Chondrocyte (in vitro differentiated cells): ENCODE data around the gene PPP1R1A. TPM values are rescaled to one million over a fixed set of nuclear protein-coding genes. Genes with fewer than 3 reads are reported as not detected.

Source experiments
- DNase-seq: peaks from one replicate; pipeline ENCODE4 v3.0.0; 2021; ENCODE audit warnings: mixed read lengths, low spot score
- H3K27ac Mint-ChIP-seq: one replicate; pipeline ENCODE4 v1.8.0; 2021; ENCODE audit warnings: mild to moderate bottlenecking, moderate library complexity, mixed read lengths; ENCODE audit not compliant: unreplicated experiment
- H3K27me3 Mint-ChIP-seq: 2 replicates; pipeline ENCODE4 v1.8.0; 2021; ENCODE audit warnings: low read depth, mixed read lengths
- H3K36me3 Mint-ChIP-seq: 2 replicates; pipeline ENCODE4 v1.8.0; 2021; ENCODE audit warnings: low read depth, mixed read lengths
- H3K4me1 Mint-ChIP-seq: 2 replicates; pipeline ENCODE4 v1.8.0; 2021; ENCODE audit warnings: low read depth, mild to moderate bottlenecking, mixed read lengths
- H3K4me3 Mint-ChIP-seq: one replicate; pipeline ENCODE4 v1.8.0; 2021; ENCODE audit warnings: mild to moderate bottlenecking, moderate library complexity, mixed read lengths; ENCODE audit not compliant: unreplicated experiment
- H3K9me3 Mint-ChIP-seq: 2 replicates; pipeline ENCODE4 v1.8.0; 2021; ENCODE audit warnings: low read depth, mixed read lengths
- total RNA-seq: library from RNA; stranded (reverse); gene quantifications from 3 replicates; pipeline ENCODE4 v1.2.1, GENCODE V29; 2021
- TF ChIP-seq, protein P1 (sequence below): fragments of 200-600 bp; sonication (generic); IDR thresholded peaks from 2 replicates; pipeline ENCODE4 v1.5.0; 2021; ENCODE audit warnings: antibody characterized with exemption, mild to moderate bottlenecking, moderate library complexity

Gene PPP1R1A
- total RNA-seq, 1 donor from 2014 or later: not detected

DNA sequence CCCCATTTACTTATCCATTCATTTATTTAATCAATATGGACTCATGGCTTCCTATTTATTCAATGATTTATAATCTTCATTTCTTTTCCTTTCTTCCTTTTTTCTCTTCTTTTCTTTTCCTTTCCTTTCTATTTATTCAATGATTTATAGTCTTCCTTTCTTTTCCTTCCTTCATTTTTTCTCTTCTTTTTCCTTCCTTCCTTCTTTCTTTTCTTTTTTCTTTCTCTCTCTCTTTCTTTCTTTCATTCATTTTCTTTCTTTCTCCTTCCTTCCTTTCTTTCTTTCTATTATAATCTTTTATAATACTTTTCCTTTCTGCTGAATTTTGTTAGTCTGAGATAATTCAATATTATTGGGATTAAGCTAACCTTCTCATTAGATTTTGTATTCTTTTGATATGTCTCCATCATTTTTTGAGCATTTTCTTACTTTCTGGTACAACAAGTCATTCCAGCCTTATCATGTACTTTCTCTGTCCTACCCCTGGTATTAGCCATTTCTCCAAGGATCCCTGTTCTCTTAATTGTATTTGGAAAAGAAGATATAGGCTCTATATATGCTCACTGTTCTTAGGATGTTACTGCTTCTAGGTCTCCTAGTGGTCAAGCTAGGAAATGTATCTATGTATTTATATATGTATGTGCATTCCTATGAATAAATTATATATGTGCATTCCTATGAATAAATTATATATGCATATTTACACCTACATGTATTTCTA lies 34.2 kb upstream of the PPP1R1A start:
- no peak for DNase-seq
- Mint-ChIP-seq H3K36me3 (no peaks in the 10 kb centered on the region), H3K4me3 (no peak overlapping the region), H3K27ac (no peak overlapping the region), H3K9me3 (peaks cover 7% of the 10 kb centered on the region), H3K27me3 (peaks cover 59% of the 10 kb centered on the region), H3K4me1 (no peaks in the 10 kb centered on the region)
- TF ChIP-seq, protein P1, sequence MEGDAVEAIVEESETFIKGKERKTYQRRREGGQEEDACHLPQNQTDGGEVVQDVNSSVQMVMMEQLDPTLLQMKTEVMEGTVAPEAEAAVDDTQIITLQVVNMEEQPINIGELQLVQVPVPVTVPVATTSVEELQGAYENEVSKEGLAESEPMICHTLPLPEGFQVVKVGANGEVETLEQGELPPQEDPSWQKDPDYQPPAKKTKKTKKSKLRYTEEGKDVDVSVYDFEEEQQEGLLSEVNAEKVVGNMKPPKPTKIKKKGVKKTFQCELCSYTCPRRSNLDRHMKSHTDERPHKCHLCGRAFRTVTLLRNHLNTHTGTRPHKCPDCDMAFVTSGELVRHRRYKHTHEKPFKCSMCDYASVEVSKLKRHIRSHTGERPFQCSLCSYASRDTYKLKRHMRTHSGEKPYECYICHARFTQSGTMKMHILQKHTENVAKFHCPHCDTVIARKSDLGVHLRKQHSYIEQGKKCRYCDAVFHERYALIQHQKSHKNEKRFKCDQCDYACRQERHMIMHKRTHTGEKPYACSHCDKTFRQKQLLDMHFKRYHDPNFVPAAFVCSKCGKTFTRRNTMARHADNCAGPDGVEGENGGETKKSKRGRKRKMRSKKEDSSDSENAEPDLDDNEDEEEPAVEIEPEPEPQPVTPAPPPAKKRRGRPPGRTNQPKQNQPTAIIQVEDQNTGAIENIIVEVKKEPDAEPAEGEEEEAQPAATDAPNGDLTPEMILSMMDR: peak; percentile 63

DNA sequence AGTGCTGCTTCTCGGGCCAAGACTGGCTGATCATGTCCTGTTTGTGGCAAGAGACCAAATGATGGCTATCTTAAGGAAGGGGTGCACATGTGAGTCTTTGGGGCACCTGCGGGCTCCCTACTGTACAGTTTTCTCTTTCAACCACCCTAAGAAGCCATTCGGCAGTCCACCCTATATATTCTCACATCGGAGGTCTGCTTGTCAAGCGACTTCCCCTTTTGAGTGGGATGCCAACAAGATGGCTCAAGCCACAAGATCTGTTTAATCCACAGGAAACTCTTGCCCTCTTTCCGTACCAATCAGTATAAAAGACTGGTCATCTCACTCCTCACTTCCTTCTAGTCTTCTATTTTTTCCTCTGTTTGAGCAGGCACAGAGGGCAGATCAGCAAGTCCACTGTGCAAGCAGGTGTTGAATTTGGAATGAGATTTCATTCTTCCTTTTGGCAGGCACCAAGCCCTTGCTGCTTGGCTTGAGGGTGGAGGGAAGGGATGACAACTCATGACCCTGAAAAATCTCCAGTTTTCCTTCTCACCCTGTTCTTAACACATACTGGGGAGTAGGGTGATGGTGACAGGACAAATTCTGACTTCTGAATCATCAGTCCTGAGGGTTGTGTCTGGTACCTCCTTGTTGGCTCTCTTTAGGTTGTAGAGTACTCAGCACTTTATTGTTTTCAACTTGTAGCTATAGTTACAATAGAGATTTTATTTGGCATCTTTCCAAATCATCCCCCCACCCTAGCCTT lies 28.6 kb upstream of the PPP1R1A start:
- Mint-ChIP-seq H3K36me3 (no peaks in the 10 kb centered on the region), H3K27me3 (peaks cover 42% of the 10 kb centered on the region), H3K4me3 (no peak overlapping the region), H3K27ac (no peak overlapping the region), H3K9me3 (no peaks in the 10 kb centered on the region), H3K4me1 (no peaks in the 10 kb centered on the region)
- no peak for DNase-seq
- TF ChIP-seq, protein P1: no peak

DNA sequence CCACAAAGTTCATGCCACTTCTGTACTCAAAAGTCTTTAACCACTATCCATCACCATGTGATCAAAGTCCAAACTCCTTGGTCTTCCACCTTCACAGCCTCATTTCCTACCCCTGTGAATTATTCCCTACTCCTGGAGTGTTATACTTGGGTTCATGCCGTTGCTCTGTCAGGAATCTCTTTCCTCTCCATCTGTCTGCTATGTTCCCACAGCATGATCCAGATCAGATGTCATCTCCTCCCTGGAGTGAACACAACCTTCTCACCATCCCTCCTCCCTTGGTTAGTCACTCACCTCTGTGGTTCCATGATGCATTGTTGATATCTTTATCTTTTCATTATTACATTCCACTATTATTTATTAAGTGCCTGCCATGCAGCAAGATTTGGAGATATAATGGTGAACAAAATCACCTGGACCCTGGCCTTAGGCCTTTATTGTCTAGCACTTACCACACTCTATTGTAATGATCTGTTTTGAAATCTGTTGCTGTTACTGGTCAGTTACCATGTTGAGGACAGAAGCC lies 23.8 kb upstream of the PPP1R1A start:
- Mint-ChIP-seq H3K27ac (no peak overlapping the region), H3K27me3 (peaks cover 44% of the 10 kb centered on the region), H3K4me1 (no peaks in the 10 kb centered on the region), H3K9me3 (no peaks in the 10 kb centered on the region), H3K36me3 (no peaks in the 10 kb centered on the region), H3K4me3 (no peak overlapping the region)
- TF ChIP-seq, protein P1: no peak
- no peak for DNase-seq

DNA sequence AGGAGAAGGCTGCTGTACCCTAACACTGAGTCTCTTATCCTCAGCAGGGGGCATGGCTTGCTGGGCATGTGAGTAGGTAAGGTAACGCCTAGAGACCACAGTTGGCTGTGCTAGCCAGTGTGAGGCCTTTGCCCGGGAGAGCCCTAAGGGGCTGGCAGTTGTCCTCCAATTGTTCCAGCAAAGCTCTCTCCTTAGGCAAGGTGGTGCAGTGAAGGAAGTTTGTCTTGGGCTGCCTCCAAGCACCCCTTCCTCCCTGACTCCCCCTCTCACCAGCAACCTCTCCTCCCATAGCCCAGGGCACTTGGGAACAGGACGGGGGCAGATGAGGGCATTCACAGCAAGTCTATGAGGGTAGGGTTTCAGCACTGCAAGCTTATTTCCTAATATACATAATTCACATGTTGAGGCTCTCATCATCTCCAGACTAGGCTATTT lies 23.3 kb upstream of the PPP1R1A start:
- TF ChIP-seq, protein P1: no peak
- Mint-ChIP-seq H3K4me3 (no peak overlapping the region), H3K27ac (no peak overlapping the region), H3K27me3 (peaks cover 49% of the 10 kb centered on the region), H3K4me1 (no peaks in the 10 kb centered on the region), H3K36me3 (no peaks in the 10 kb centered on the region), H3K9me3 (no peaks in the 10 kb centered on the region)
- no peak for DNase-seq

DNA sequence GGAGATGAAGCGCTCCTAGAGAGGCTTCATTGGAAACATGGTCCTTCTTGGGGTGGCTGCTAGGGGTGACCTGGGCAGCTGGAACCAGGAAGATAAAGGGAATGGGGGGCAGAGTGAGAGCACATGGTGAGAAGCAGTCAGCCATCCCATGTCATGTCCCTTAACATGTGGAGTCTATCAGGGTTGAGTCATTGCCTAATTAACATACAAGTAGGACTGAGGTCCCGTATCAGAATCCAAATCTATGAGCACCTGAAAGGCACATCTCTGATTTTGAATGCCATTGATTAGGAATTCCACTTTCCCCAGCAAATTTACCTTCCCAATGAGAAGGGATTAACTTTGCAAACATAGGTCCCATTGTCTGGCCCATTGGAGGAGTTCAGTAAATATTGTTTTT lies 20.3 kb upstream of the PPP1R1A start:
- TF ChIP-seq, protein P1: no peak
- H3K27me3 Mint-ChIP-seq: peaks cover 35% of the 10 kb centered on the region
- H3K27ac Mint-ChIP-seq: no peak overlapping the region
- H3K9me3 Mint-ChIP-seq: no peaks in the 10 kb centered on the region
- no peaks in the 10 kb centered on the region for H3K4me1 Mint-ChIP-seq
- H3K4me3 Mint-ChIP-seq: no peak overlapping the region
- DNase-seq: no peak
- H3K36me3 Mint-ChIP-seq: no peaks in the 10 kb centered on the region
